Thyroid gland (tissue), 4 donors: ENCODE measurements around the gene LGALS12. TPM values are rescaled to one million over a fixed set of nuclear protein-coding genes. Genes with fewer than 3 reads are reported as not detected.
"Not testable (repeated sequence)": the region's sequence is repeated elsewhere in the genome, so short reads cannot be mapped to it uniquely, and the experiment has no call there.

Source experiments
- DNase-seq, 2 donors: peaks; one replicate each; pipeline ENCODE4 v3.0.0-alpha.2; 2019
- H3K27ac ChIP-seq, 3 donors: fragments of 200-600 bp; sonication (generic); 1 replicate in 2 of 3; 2 replicates in 1 of 3; pipeline ENCODE4 v1.5.1; 2016 to 2019; ENCODE audit warnings: mild to moderate bottlenecking in 1 of 3, moderate library complexity in 1 of 3
- H3K27me3 ChIP-seq: fragments of 200-600 bp; sonication (generic); one replicate; pipeline ENCODE4 v1.5.1; 2019
- H3K36me3 ChIP-seq, 2 donors: fragments of 200-600 bp; sonication (generic); one replicate each; pipeline ENCODE4 v1.5.1; 2016 to 2019
- H3K4me1 ChIP-seq, 2 donors: fragments of 200-600 bp; sonication (generic); one replicate each; pipeline ENCODE4 v1.5.1; 2017 to 2019
- H3K4me3 ChIP-seq, 3 donors: fragments of 200-600 bp; sonication (generic); replicated peaks in 1 of 3; 1 replicate in 2 of 3; 2 replicates in 1 of 3; pipeline ENCODE4 v1.5.1; 2016; ENCODE audit warnings: mild to moderate bottlenecking in 1 of 3
- H3K9me3 ChIP-seq: fragments of 200-600 bp; sonication (generic); one replicate; pipeline ENCODE4 v1.5.1; 2017
- POLR2A ChIP-seq, 2 donors: fragments of 450-650 bp; IDR thresholded peaks; one replicate each; pipeline ENCODE4 v1.6.1; 2017; ENCODE audit warnings: antibody characterized with exemption in 2 of 2, mild to moderate bottlenecking in 2 of 2, moderate library complexity in 1 of 2
- whole genome bisulfite sequencing, 2 donors: methylation state at CpG; one replicate each; pipeline ENCODE4 v1.1.5; 2017; 5-methylcytosine and 5-hydroxymethylcytosine counted together
- intact Hi-C: fragments of 100-400 bp; cut with DNase I; formaldehyde crosslinking; loops from one replicate; pipeline ENCODE4 v1.15.1; 2023
- total RNA-seq, 4 donors: library from RNA; depleted of rRNA; stranded (reverse); fragments of >200 nt; gene quantifications; one replicate each; pipeline ENCODE4 v1.2.3, GENCODE V29; 2016
- TF ChIP-seq, protein P1 (sequence below), 6 experiments: fragments of 200-600 bp in 3 of 6; fragments of 450-650 bp in 3 of 6; sonication (generic) in 3 of 6; IDR thresholded peaks; one replicate each; pipeline ENCODE4 v1.5.1; 2016 to 2019; ENCODE audit warnings: antibody characterized with exemption in 6 of 6, mild to moderate bottlenecking in 2 of 6, inconsistent platforms in 1 of 6, moderate library complexity in 1 of 6

The LGALS12 gene
- total RNA-seq, 4 donors from 2014 or later, result 0.94 TPM; not detected in 3

DNA sequence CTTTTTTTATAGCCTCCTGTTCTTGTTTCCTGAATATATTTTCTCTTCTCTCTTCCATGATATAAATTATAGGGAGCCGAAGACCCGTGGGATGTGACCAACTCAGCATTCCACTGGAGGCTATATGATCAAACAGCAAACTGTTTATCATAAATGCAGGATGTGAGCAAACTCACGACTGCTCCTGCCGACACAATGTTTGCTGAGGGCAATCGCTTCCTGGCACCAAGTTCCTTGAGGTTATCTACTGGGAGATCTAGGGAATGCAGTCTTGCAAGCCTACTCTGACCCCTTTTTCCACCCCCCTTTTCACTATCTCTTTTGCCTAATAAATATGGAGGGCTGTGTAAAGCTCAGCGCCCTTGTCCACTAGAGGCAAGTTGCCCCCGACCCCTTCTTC is 17.3 kb downstream of the LGALS12 start:
- H3K27me3 ChIP-seq, result no peaks in the 10 kb centered on the region
- WGBS, 2 donors, result 85 to 86% methylated on average over 7 of the region's 7 CpGs
- no peaks in the 10 kb centered on the region for H3K9me3 ChIP-seq
- no peaks in the 10 kb centered on the region for H3K36me3 ChIP-seq
- no peak for TF ChIP-seq POLR2A (IDR thresholded peaks at IDR 0.05)
- TF ChIP-seq, protein P1, sequence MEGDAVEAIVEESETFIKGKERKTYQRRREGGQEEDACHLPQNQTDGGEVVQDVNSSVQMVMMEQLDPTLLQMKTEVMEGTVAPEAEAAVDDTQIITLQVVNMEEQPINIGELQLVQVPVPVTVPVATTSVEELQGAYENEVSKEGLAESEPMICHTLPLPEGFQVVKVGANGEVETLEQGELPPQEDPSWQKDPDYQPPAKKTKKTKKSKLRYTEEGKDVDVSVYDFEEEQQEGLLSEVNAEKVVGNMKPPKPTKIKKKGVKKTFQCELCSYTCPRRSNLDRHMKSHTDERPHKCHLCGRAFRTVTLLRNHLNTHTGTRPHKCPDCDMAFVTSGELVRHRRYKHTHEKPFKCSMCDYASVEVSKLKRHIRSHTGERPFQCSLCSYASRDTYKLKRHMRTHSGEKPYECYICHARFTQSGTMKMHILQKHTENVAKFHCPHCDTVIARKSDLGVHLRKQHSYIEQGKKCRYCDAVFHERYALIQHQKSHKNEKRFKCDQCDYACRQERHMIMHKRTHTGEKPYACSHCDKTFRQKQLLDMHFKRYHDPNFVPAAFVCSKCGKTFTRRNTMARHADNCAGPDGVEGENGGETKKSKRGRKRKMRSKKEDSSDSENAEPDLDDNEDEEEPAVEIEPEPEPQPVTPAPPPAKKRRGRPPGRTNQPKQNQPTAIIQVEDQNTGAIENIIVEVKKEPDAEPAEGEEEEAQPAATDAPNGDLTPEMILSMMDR (IDR thresholded peaks at IDR 0.05), result no peak
- H3K4me1 ChIP-seq, result peaks cover 0 to 4% of the 10 kb centered on the region in 2 donors
- no peak for DNase-seq
- H3K27ac ChIP-seq, result no peak overlapping the region
- H3K4me3 ChIP-seq, result no peak overlapping the region
- intact Hi-C loops, result no loop called here

DNA sequence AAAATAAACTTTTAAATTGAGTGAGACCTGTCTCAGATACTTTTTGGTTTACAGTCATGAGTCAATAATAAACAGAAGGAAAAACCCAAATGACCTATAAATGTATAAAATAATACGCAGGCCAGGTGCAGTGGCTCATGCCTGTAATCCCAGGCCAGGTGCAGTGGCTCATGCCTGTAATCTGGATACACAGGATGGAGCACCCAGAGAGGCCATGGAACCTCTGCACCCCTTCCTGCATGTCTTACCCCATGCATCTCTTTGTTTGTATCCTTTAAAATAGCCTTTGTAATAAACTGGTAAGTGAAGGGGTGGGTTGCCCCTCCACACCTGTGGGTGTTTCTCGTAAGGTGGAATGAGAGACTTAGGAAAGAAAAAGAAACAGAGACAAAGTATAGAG is 21.8 kb downstream of the LGALS12 start:
- no peaks in the 10 kb centered on the region for H3K36me3 ChIP-seq
- H3K9me3 ChIP-seq, result no peaks in the 10 kb centered on the region
- TF ChIP-seq, protein P1 (IDR thresholded peaks at IDR 0.05), result no peak
- TF ChIP-seq POLR2A (IDR thresholded peaks at IDR 0.05), result no peak
- H3K27ac ChIP-seq, result no peak overlapping the region
- no peak overlapping the region for H3K4me3 ChIP-seq
- intact Hi-C loops, result no loop called here
- 93 to 95% methylated on average over 2 of the region's 2 CpGs for WGBS, 2 donors
- H3K4me1 ChIP-seq, result peaks cover 3 to 7% of the 10 kb centered on the region in 2 donors
- no peak for DNase-seq
- no peaks in the 10 kb centered on the region for H3K27me3 ChIP-seq

DNA sequence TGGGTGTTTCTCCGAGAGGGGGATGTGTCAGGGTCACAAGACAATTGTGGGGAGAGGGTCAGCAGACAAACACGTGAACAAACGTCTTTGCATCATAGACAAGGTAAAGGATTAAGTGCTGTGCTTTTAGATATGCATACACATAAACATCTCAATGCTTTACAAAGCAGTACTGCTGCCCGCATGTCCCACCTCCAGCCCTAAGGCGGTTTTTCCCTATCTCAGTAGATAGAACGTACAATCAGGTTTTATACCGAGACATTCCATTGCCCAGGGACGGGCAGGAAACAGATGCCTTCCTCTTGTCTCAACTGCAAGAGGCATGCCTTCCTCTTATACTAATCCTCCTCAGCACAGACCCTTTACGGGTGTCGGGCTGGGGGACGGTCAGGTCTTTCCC is 22.3 kb downstream of the LGALS12 start:
- WGBS, 2 donors, result 50 to 58% methylated on average over 6 to 7 of the region's 11 CpGs
- intact Hi-C loops, H3K4me1 ChIP-seq, H3K4me3 ChIP-seq, H3K36me3 ChIP-seq, H3K9me3 ChIP-seq, DNase-seq, H3K27ac ChIP-seq, H3K27me3 ChIP-seq: not testable (repeated sequence)

DNA sequence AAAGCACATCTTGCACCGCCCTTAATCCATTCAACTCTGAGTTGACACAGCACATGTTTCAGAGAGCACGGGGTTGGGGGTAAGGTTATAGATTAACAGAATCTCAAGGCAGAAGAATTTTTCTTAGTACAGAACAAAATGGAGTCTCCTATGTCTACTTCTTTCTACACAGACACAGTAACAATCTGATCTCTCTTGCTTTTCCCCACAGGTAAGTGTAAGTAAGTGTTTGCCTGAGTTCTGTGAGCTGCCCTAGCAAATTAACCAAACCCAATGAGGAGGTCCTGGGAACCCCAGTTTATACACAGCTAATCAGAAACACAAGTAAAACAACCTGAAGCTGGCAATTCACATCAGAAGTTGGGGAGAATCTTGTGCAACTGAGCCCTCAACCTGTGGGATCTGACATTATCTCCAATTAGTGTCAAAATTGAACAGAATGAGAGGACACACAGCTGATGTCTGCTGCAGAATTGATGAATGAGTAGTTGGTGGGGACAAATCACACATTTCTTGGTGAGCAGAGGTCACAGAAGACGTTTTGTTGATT is 22.9 kb downstream of the LGALS12 start:
- DNase-seq, H3K4me3 ChIP-seq, intact Hi-C loops, H3K4me1 ChIP-seq, H3K27me3 ChIP-seq, H3K36me3 ChIP-seq, H3K9me3 ChIP-seq: not testable (repeated sequence)
- 60 to 83% methylated on average over 1 to 2 of the region's 3 CpGs for WGBS, 2 donors
- H3K27ac ChIP-seq, result peak overlapping the region in 1 of 3 donors; percentile 45

DNA sequence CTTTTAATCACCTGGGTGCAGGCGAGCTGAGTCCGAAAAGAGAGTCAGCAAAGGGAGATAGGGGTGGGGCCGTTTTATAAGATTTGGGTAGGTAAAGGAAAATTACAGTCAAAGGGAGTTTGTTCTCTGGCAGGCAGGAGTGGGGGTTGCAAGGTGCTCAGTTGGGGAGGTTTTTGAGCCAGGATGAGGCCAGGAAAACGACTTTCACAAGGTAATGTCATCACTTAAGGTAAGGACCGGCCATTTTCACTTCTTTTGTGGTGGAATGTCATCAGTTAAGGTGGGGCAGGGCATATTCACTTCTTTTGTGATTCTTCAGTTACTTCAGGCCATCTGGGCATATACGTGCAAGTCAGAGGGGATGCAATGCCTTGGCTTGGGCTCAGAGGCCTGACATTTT is 23.5 kb downstream of the LGALS12 start:
- DNase-seq, H3K27ac ChIP-seq, intact Hi-C loops, H3K4me1 ChIP-seq, H3K4me3 ChIP-seq, H3K9me3 ChIP-seq, H3K36me3 ChIP-seq, H3K27me3 ChIP-seq: not testable (repeated sequence)
- WGBS, 2 donors, result 80 to 83% methylated on average over 6 of the region's 6 CpGs

DNA sequence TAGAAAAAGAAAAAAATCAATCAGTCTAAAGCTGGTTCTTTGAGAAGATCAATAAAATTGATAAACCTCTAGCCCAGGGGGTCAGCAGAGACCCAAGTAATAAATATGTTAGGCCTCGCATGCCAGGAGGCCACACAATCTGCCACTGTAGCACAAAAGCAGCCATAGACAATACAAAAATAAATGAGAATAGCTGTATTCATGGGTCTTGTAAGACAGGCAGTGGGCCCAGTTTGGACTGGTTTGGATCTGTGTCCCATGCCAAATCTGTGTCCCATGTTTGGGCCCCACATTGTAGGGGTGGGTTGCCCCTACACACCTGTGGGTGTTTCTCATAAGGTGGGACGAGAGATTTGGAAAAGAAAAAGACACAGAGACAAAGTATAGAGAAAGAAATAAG is 24.1 kb downstream of the LGALS12 start:
- H3K4me3 ChIP-seq, result no peak overlapping the region
- peaks cover 3 to 7% of the 10 kb centered on the region in 2 donors for H3K4me1 ChIP-seq
- no peak for DNase-seq
- no peaks in the 10 kb centered on the region for H3K27me3 ChIP-seq
- H3K9me3 ChIP-seq, result no peaks in the 10 kb centered on the region
- 93 to 99% methylated on average over 2 of the region's 2 CpGs for WGBS, 2 donors
- intact Hi-C loops, result no loop called here
- no peaks in the 10 kb centered on the region for H3K36me3 ChIP-seq
- no peak overlapping the region for H3K27ac ChIP-seq
- TF ChIP-seq POLR2A (IDR thresholded peaks at IDR 0.05), result no peak
- TF ChIP-seq, protein P1 (IDR thresholded peaks at IDR 0.05), result no peak

DNA sequence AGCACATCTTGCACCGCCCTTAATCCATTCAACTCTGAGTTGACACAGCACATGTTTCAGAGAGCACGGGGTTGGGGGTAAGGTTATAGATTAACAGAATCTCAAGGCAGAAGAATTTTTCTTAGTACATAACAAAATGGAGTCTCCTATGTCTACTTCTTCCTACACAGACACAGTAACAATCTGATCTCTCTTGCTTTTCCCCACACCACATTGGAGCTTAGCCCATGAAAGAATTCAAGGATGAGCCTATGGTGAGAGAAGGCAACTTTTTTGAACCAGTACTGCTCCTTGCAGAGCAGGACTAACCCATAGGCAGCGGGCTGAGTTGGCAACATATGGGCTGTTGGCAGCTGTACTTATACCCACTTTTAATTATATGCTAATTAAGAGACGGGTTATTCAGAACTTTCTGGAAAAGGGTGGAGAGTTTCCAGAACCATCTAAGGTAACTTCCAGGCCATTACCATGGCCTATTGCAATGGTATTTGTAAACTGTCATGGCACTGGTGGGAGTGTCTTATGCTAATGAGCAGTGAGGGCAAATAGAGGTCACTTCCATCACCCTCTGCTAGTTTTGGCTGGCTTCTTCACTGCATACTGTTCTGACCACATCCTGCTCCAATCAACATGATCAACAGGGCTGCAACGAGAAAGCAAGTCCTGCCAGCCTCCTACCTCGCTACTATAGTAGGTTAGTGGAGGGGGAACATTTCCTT is 25.3 kb downstream of the LGALS12 start:
- 59 to 81% methylated on average over 4 to 5 of the region's 6 CpGs for WGBS, 2 donors
- H3K27me3 ChIP-seq, H3K36me3 ChIP-seq, H3K4me3 ChIP-seq, H3K9me3 ChIP-seq, DNase-seq, H3K27ac ChIP-seq, intact Hi-C loops: not testable (repeated sequence)
- peaks cover 5 to 13% of the 10 kb centered on the region in 2 donors for H3K4me1 ChIP-seq
